HepG2 (cell line): Measurements from ENCODE around the gene NCOR2.

Source experiments
- CBX5 ChIP-seq: sonication (generic); formaldehyde crosslinking; IDR thresholded peaks from 2 replicates; pipeline ENCODE4 v1.4.0; 2020; ENCODE audit warnings: missing genetic modification reagents, borderline replicate concordance
- KLF9 ChIP-seq: IDR thresholded peaks from 2 replicates; pipeline ENCODE4 v1.6.1; 2016; ENCODE audit warnings: low read depth
- NFIC ChIP-seq: IDR thresholded peaks from 2 replicates; pipeline ENCODE4 v1.6.1; 2012; ENCODE audit warnings: mild to moderate bottlenecking, low read length, inconsistent platforms
- PCBP2 ChIP-seq: fragments of 200-400 bp; formaldehyde crosslinking; optimal IDR thresholded peaks from 2 replicates; pipeline ENCODE3; 2018; ENCODE audit warnings: low read length, low read depth; ENCODE audit not compliant: poor library complexity, severe bottlenecking
- SETDB1 ChIP-seq: sonication (generic); formaldehyde crosslinking; IDR thresholded peaks from 2 replicates; pipeline ENCODE4 v1.5.1; 2020; ENCODE audit warnings: missing genetic modification reagents, mild to moderate bottlenecking, borderline replicate concordance
- SOX5 ChIP-seq: IDR thresholded peaks from 2 replicates; pipeline ENCODE4 v1.6.1; 2016; ENCODE audit warnings: borderline replicate concordance
- SP1 ChIP-seq, 2 experiments: fragments of 450-650 bp in 1 of 2; sonication (generic) in 1 of 2; formaldehyde crosslinking in 1 of 2; IDR thresholded peaks; 2 replicates each; pipeline versions ENCODE4 v1.4.0 to v1.6.1; 2016 to 2020; ENCODE audit warnings: missing genetic modification reagents in 1 of 2
- STAT5B ChIP-seq: sonication (generic); formaldehyde crosslinking; IDR thresholded peaks from 2 replicates; pipeline ENCODE4 v1.4.0; 2020; ENCODE audit warnings: missing genetic modification reagents
- TBX2 ChIP-seq: sonication (generic); formaldehyde crosslinking; IDR thresholded peaks from 2 replicates; pipeline ENCODE4 v1.5.0; 2020; ENCODE audit warnings: missing genetic modification reagents, mild to moderate bottlenecking, borderline replicate concordance
- ZNF121 ChIP-seq: sonication (generic); formaldehyde crosslinking; IDR thresholded peaks from 2 replicates; pipeline ENCODE4 v1.5.0; 2020; ENCODE audit warnings: mild to moderate bottlenecking, missing genetic modification reagents
- ZNF674 ChIP-seq: sonication (generic); formaldehyde crosslinking; IDR thresholded peaks from 2 replicates; pipeline ENCODE4 v1.5.0; 2020; ENCODE audit warnings: low read depth, mild to moderate bottlenecking, missing genetic modification reagents
- TF ChIP-seq, protein P1 (sequence below): sonication (generic); formaldehyde crosslinking; IDR thresholded peaks from 2 replicates; pipeline ENCODE4 v1.5.0; 2020; ENCODE audit warnings: missing genetic modification reagents
- TF ChIP-seq, protein P2 (sequence below): IDR thresholded peaks from 2 replicates; pipeline ENCODE4 v1.6.1; 2012; ENCODE audit warnings: inconsistent platforms
- TF ChIP-seq, protein P3 (sequence below): sonication (generic); formaldehyde crosslinking; IDR thresholded peaks from 2 replicates; pipeline ENCODE4 v1.4.0; 2020; ENCODE audit warnings: missing genetic modification reagents

DNA sequence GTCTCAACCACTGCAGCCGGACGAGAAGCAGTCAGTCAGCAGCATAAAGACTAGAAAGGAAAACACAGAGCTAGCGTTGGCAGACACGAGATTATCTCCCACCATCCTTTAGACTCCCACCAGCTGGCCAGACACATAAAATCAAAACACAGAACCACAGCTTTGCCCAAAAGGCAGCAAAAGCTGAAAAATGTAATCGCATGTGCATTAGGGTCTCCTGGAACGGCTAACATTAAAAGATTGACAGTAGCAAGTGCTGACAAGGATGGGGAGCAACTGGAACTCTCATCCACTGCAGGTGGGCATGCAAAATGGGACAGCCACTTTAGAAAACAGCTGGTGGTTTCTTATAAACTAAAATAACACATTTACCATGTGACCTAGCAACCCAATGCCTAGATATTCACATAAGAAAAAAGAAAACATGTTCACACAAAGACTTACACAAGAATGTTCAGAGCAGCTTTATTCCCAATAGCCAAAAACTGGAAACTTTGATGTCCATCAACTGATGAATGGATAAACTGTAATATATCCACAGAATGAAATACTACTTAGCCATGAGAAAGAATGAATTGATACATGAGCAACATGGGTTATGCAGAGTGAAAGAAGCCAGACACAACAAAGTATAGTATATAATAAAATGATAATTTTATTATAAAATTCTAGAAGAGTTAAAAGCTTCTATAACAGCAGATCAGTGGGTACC lies 37.7 kb downstream of the NCOR2 start:
- TF ChIP-seq SP1 (IDR thresholded peaks at IDR 0.05) = no peak
- no peak for TF ChIP-seq SP1 (CRISPR knock-in tag; IDR thresholded peaks at IDR 0.05)
- no peak for TF ChIP-seq CBX5 (CRISPR knock-in tag)
- TF ChIP-seq SETDB1 (CRISPR knock-in tag) = no peak
- no peak for TF ChIP-seq ZNF674 (CRISPR knock-in tag)
- TF ChIP-seq NFIC = no peak
- TF ChIP-seq, protein P1, sequence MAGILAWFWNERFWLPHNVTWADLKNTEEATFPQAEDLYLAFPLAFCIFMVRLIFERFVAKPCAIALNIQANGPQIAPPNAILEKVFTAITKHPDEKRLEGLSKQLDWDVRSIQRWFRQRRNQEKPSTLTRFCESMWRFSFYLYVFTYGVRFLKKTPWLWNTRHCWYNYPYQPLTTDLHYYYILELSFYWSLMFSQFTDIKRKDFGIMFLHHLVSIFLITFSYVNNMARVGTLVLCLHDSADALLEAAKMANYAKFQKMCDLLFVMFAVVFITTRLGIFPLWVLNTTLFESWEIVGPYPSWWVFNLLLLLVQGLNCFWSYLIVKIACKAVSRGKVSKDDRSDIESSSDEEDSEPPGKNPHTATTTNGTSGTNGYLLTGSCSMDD (CRISPR knock-in tag) = no peak
- TF ChIP-seq, protein P2, sequence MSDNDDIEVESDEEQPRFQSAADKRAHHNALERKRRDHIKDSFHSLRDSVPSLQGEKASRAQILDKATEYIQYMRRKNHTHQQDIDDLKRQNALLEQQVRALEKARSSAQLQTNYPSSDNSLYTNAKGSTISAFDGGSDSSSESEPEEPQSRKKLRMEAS = no peak
- TF ChIP-seq TBX2 = no peak
- TF ChIP-seq ZNF121 (CRISPR knock-in tag) = no peak
- no peak for TF ChIP-seq PCBP2
- TF ChIP-seq KLF9 (CRISPR knock-in tag) = no peak
- TF ChIP-seq STAT5B = no peak
- TF ChIP-seq, protein P3, sequence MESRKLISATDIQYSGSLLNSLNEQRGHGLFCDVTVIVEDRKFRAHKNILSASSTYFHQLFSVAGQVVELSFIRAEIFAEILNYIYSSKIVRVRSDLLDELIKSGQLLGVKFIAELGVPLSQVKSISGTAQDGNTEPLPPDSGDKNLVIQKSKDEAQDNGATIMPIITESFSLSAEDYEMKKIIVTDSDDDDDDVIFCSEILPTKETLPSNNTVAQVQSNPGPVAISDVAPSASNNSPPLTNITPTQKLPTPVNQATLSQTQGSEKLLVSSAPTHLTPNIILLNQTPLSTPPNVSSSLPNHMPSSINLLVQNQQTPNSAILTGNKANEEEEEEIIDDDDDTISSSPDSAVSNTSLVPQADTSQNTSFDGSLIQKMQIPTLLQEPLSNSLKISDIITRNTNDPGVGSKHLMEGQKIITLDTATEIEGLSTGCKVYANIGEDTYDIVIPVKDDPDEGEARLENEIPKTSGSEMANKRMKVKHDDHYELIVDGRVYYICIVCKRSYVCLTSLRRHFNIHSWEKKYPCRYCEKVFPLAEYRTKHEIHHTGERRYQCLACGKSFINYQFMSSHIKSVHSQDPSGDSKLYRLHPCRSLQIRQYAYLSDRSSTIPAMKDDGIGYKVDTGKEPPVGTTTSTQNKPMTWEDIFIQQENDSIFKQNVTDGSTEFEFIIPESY = no peak
- TF ChIP-seq SOX5 (CRISPR knock-in tag) = no peak
